SKM-1 treated with dmso at 0.1 percent for 144 hours (cell line): Measurements from ENCODE around the gene MACROD1.
"Not testable (repeated sequence)": the region's sequence is repeated elsewhere in the genome, so short reads cannot be mapped to it uniquely, and the experiment has no call there.

ENCODE experiments used
- DNase-seq: peaks from one replicate; lab custom pipeline; 2025; ENCODE audit not compliant: unreplicated experiment; lab: John Stamatoyannopoulos, UW

Gene MACROD1

DNA sequence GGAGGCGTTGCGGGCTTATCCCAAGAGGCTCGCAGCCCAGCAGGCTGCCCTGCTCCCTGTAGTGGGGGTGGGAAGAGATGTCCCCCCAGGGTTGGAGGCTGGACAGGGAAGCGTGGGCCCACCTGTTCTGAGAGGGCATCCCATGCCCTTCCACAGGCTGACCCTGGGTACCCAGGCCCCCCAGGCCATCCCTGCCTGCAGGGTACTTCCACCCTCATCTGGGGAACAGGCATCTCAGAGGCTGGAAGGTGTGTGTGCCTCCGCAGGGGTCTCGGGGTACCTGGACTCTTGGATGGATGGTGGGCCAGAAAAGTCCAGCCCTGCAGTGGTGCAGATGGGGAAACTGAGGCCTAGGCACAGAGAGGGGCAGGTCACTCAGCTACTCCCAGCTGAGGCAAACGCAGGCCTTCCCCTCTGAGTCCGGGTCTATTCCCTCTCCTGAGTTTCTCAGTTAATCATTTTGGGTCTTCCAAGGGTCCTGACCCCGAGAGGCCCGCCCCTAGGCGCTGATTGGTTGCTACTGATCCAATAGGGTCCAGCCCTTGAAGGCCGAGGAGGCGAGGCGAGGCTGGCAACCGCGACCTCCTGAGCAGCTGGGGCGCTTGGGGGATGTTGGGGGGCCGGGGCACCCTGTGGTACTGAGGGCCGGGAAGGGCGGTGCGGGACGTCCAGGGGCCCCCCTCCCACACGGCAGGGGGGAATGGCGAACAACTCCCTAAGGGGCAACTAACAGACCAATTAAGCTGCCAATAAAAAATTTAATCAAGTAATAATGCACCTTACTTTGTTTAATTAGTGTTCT, 106.4 kb downstream of the MACROD1 start:
- DNase-seq: no peak

DNA sequence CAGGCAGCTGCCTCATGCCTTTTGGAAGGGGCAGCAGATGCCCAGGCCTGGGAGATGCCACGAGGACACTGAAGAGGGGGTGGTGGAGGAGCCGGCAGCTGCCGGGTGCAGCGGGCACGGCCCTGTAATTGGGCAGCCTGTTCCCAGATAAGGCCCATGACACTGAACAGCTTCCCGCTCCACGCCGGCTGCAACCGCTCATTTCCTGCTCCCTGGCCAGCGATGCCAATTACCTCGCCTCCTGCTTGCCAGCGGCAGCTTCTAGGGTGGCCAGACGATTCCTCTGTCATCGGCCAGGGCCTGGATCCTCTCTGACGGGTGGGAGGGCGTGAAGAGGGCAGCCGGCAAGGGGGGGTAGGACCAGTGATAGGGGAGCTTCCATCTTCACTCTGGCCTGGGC, 107.4 kb downstream of the MACROD1 start:
- no peak for DNase-seq

- DNase-seq: no peak
These were observed 108.0 kb downstream of the MACROD1 start for GRCh38 chr11:64057890-64058289.

DNA sequence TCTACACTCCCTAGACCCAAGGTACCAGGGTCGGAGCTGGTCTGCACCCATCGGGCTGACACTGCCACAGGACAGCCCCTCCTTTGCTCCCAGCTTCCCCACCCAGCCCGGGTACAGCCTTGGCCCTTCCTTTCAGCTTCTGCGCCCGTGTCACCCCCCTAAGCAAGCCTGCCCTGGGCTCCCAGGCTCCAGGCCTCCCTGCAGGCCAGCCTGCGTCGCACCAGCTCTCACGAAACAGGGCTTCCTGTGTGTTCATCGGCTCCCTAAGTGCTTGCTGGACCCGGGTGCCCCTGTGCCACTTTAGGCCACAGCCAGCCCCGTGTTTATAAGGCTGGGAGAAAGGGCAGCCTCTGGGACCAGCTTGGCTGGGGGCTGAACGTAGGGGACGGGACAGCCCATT, 109.1 kb downstream of the MACROD1 start:
- no peak for DNase-seq

GRCh38 chr11:64056213-64056785, 109.6 kb downstream of the MACROD1 start:
- DNase-seq: no peak

GRCh38 chr11:64055077-64055476, 110.8 kb downstream of the MACROD1 start:
- DNase-seq: no peak

DNA sequence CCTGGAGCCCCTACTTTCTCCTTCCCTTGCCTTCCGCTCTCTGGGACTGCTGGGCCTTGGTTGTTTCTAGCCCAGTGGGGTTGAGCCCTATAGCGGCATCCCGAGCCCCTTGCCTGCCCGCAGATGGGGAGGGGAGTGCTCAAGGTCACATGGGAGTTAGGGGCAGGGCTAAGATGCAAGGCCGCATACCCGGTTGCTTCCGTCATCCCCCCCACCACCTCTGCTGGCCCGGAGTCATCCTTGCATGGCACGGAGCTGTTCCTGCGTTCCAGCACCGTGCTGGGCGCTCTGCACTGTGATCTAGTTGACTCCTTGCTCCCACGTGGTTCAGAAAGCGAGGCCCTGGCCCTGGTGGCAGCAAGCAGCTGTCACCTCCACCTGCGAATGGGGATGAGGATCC, 112.2 kb downstream of the MACROD1 start:
- DNase-seq: no peak

DNA sequence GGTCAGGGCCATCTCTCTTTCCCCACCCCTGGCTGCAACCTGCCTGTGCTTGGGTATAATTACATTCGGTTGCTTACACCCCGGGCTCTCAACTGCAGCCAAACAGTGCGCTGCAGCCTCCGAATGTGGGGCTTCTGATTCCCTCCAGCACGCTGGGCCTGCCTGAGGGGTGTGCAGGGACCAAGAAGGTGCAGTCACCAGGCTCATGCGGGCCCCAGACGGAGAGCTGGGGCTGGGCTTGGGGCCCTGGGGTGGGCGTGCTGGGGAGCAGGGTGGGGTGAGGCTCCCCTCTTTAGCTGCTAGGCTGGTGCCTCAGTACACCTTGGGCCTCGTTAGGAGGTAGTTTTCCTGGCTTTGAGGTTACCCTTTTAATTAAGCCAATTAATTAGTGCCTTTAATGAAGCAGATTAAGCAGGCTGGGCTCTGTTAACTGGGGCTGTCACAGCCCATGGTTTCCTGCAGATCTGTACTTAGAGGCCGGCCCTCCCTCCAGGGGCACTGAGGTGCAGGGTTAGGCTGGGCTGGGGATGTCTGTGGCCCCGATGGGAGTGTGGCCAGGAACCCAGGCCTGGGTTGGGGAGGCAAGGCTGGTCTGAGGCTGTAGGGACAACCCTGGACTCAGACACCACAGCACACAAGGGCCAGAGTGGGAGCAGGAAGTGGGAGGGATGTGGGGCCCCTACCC, 112.8 kb downstream of the MACROD1 start:
- DNase-seq: no peak

GRCh38 chr11:64052436-64052835, 113.5 kb downstream of the MACROD1 start:
- no peak for DNase-seq

- DNase-seq: no peak
These were observed 114.6 kb downstream of the MACROD1 start for GRCh38 chr11:64051297-64051696.

GRCh38 chr11:64049509-64049908, 116.4 kb downstream of the MACROD1 start:
- no peak for DNase-seq

DNA sequence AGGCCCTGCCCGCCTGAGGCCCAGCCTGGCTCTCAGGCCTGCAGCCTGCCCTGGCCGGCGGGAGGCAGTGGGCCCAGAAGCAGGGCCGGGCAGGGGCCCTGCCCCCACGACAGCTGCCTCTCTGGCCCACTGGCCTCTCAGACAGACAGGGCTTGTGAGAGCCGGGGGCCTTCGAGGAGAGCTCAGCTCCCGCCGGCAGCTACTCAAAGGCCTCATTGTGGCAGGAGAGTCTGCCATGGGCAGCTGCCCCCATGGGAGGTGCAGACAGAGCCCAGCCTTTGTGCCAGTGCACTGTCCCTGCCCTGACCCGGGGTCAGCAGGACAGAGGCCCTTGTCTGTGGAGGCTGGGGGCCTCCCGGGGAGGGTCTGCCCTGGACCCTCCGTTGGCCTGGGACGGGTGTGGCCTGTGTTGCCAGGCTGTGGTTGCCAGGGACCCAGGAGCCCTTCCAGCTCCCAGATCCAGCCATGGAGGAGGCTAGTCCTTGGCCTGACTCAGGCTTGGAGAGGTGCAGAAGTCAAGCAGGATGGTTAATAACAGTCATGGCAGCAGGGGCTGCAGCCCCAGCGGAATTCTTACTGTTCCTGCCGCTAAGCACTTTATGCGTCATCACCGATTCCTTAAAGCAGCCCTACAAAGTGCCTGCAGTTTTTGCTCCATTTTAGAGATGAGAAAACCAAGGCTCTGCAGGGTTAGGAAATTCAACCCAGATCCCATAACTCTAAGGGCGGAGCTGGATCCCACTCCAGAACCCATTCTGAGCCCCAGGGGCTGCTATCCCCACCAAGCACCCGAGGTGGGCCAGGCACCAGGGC, 117.7 kb downstream of the MACROD1 start:
- DNase-seq: no peak

DNA sequence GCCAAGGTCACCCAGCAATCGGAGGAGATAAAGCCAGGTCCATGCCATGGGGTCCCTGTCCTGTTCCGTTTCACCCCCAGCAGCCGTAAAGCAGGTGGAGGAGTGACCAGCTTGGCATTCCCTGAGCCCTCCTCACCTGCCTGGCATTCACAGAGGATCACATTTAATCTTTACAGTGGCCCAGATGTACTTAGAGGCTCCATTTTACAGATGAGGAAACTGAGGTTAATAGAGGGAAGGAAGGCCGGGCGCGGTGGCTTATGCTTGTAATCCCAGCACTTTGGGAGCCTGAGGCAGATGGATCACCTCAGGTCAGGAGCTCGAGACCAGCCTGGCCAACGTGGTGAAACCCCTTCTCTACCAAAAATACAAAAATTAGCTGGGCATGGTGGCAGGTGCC, 118.5 kb downstream of the MACROD1 start:
- not testable (repeated sequence) for DNase-seq

DNA sequence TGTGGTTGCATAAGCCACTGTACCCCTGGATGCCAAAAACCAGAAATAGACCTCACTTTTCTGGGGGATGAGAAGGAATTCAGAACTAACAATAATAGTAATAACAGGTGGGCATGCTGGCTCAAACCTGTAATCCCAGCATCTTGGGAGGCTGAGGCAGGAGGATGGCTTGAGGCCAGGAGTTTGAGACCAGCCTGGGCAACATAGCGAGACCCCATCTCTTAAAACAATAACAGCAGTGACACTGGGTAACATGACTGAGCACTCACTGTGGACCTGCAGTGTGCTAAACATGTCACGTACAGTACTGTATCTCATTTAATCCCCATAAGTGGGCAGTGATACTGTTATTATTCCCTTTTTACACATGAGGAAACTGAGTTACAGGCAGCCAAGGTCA, 120.2 kb downstream of the MACROD1 start:
- DNase-seq: no peak

DNA sequence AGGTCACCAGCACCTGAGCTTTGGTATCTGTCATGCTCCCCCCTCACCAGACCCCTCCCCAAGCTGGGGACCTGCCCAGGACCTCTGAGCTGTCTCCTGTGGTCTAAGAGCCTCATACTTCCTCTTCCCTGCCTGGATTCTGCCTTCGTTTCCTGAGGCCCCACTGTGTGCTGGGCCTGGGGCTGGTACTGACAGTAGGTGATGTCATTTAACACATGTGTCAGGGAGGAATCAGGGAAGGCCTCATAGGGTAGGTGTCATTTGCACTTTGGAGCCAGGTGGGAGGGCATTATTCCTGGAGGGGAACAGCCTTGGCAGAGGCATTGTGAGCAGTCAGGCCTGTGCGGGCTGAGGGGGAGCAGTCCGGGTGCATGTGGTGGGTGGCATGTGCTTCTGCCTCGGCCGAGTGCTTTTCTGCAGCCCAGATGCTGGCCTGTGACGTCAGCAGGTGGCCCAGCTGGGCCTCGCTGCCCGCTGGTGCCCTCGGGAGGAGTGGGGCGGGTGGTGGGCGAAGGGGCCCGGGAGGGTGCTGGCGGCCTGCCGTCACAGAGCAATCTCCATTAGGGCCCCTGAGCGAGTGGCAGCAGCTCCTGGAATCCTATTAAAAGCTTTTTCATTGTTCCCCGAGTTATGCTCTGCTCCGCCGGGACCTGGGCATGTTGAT, 121.1 kb downstream of the MACROD1 start:
- DNase-seq: peak; percentile 13

GRCh38 chr11:64043545-64043944, 122.4 kb downstream of the MACROD1 start:
- no peak for DNase-seq

DNA sequence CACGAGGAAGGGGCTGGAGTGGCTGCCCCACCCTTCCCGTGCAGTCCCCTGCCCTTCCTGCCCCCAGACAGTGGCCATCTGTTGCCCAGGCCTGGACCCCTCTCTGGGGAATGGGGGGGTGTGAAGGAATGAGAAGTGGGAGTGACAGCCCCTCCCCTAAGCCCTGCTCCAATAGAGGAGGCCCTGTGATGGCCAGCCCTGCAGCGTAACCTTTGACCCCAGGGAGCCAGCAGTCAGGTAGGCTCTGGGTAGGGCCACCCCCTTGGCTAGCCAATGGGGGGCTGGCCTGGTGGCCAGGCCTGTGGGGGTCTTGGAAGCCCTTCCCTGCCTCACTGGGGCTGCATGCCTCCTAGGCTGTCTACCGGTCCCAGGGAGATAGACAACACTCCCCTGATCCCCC, 123.6 kb downstream of the MACROD1 start:
- DNase-seq: no peak

DNA sequence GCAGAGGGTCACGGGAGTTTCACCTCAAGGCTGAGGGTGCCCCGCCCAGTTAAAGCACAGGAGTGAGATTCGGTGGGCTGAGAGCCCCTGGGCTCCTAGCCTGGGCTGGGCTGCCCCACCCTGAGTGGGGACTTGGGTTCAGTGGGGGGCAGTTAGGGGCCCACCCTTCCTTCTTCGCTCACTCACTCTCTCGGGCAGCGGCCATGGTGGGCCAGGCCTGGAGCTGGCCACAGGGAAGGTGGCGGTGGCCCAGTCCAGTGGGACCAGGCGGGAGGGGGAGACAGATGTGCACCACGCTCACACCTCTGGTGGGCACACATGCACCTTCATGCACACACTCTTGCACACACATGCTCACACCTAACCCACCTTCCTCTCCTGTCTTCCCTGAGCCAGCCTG, 124.1 kb downstream of the MACROD1 start:
- no peak for DNase-seq

GRCh38 chr11:64040684-64041322, 125.1 kb downstream of the MACROD1 start:
- DNase-seq: no peak

GRCh38 chr11:64039012-64039665, 126.8 kb downstream of the MACROD1 start:
- DNase-seq: no peak
